Mucosa of descending colon (tissue), 3 donors: ENCODE data around the gene QKI. TPM values are rescaled to one million over a fixed set of nuclear protein-coding genes. Genes with fewer than 3 reads are reported as not detected.

ENCODE experiments used
- ATAC-seq: fragments of 200-7000 bp; cut with Tn5 transposase; one replicate; pipeline ENCODE4 v1.9.1; 2020; ENCODE audit warnings: mild to moderate bottlenecking, moderate library complexity
- DNase-seq, 3 donors: peaks; one replicate each; pipeline ENCODE4 v3.0.0-alpha.2; 2020
- H3K36me3 ChIP-seq: fragments of 200-600 bp; one replicate; pipeline ENCODE4 v1.8.0; 2021; ENCODE audit warnings: low read depth, mild to moderate bottlenecking
- H3K4me1 ChIP-seq: fragments of 200-600 bp; one replicate; pipeline ENCODE4 v1.8.0; 2021; ENCODE audit warnings: low read depth, mild to moderate bottlenecking
- H3K4me3 ChIP-seq: fragments of 200-600 bp; one replicate; pipeline ENCODE4 v1.8.0; 2021; ENCODE audit warnings: mild to moderate bottlenecking
- H3K9me3 ChIP-seq: fragments of 200-600 bp; one replicate; pipeline ENCODE4 v1.8.0; 2021; ENCODE audit warnings: mild to moderate bottlenecking
- CTCF ChIP-seq: fragments of 200-600 bp; IDR thresholded peaks from one replicate; pipeline ENCODE4 v1.8.0; 2022; ENCODE audit warnings: antibody characterized with exemption, mild to moderate bottlenecking
- intact Hi-C, 2 donors: fragments of 100-400 bp; cut with DNase I in 1 of 2; cut with micrococcal nuclease in 1 of 2; formaldehyde crosslinking; loops; one replicate each; pipeline versions ENCODE4 v1.11.0 to v1.11.1; 2022; cut with DNase I, micrococcal nuclease
- total RNA-seq, 3 donors: library from RNA; stranded (reverse); fragmentation: NEBNext Ultra II Directional in 2 of 3; extraction: Animal tissue kit (Norgen Biotek cat#: 25700) in 2 of 3; gene quantifications; one replicate each; pipeline versions ENCODE4 v1.2.1 to v1.2.4, GENCODE V29; 2021 to 2023
- donor health status: DM: no; HTN: no; CAD: no; lungs with moderate emphysema.
- donor health status: DM: no; HTN: no; CAD: no.
- donor health status: DM: no; HTN: yes; CAD: no.

Gene QKI
- total RNA-seq, 3 donors from 2014 or later: 11.3 to 129 (median 35.8) TPM

GRCh38 chr6:163370464-163371117 is 43.9 kb upstream of the QKI start:
- Histone ChIP-seq H3K9me3 (no peaks in the 10 kb centered on the region), H3K4me3 (no peak overlapping the region), H3K4me1 (no peaks in the 10 kb centered on the region), H3K36me3 (no peaks in the 10 kb centered on the region)
- DNase-seq (no peak), ATAC-seq (no peak)
- TF ChIP-seq CTCF: no peak
- intact Hi-C loops: loop anchor here in 1 of 2 donors (5.0 kb wide), 1 partner anchor 158 kb away; no protein-coding TSS in a partner anchor

- DNase-seq (no peak), ATAC-seq (no peak)
- Histone ChIP-seq H3K9me3 (no peaks in the 10 kb centered on the region), H3K36me3 (no peaks in the 10 kb centered on the region), H3K4me3 (no peak overlapping the region), H3K4me1 (no peaks in the 10 kb centered on the region)
- intact Hi-C loops: loop anchor here in 1 of 2 donors (5.0 kb wide), 1 partner anchor 159 kb away; no protein-coding TSS in a partner anchor
- no peak for TF ChIP-seq CTCF
These were observed 43.4 kb upstream of the QKI start for GRCh38 chr6:163371129-163371528.

- no peak for TF ChIP-seq CTCF
- ATAC-seq: no peak
- Histone ChIP-seq H3K4me1 (no peaks in the 10 kb centered on the region), H3K36me3 (no peaks in the 10 kb centered on the region), H3K9me3 (no peaks in the 10 kb centered on the region), H3K4me3 (no peak overlapping the region)
- no peak for DNase-seq
- intact Hi-C loops: loop anchor here in 1 of 2 donors (5.0 kb wide), 1 partner anchor 161 kb away; no protein-coding TSS in a partner anchor
These were observed 41.3 kb upstream of the QKI start for GRCh38 chr6:163373240-163373639.

GRCh38 chr6:163375361-163375760 is 39.2 kb upstream of the QKI start:
- TF ChIP-seq CTCF: no peak
- intact Hi-C loops: no loop called here

GRCh38 chr6:163376187-163376586 is 38.3 kb upstream of the QKI start:
- DNase-seq (no peak), ATAC-seq (no peak)
- Histone ChIP-seq H3K4me3 (no peak overlapping the region), H3K4me1 (no peaks in the 10 kb centered on the region), H3K9me3 (no peaks in the 10 kb centered on the region), H3K36me3 (no peaks in the 10 kb centered on the region)
- intact Hi-C loops: no loop called here
- no peak for TF ChIP-seq CTCF

More at GRCh38 chr6:163375361-163375760, 39.2 kb upstream of the QKI start:
- Histone ChIP-seq H3K36me3 (no peaks in the 10 kb centered on the region), H3K4me3 (no peak overlapping the region), H3K9me3 (no peaks in the 10 kb centered on the region), H3K4me1 (no peaks in the 10 kb centered on the region)
- ATAC-seq: no peak
- no peak for DNase-seq
